ENCODE measurements around the gene CELF2. TPM values are rescaled to one million over a fixed set of nuclear protein-coding genes. Genes with fewer than 3 reads are reported as not detected.
"Not testable (repeated sequence)": the region's sequence is repeated elsewhere in the genome, so short reads cannot be mapped to it uniquely, and the experiment has no call there.

Gene CELF2
- total RNA-seq, 4 donors from 2014 or later, result 8.7 to 28.6 (median 22.9) TPM

GRCh38 chr10:11179516-11180105, 161.9 kb downstream of the CELF2 start:
- no peak for DNase-seq (ENCODE audit: low spot score in 2 of 2)
- TF ChIP-seq CTCF (IDR thresholded peaks at IDR 0.05) (no peak), EP300 (IDR thresholded peaks at IDR 0.05) (no peak), POLR2AphosphoS5 (IDR thresholded peaks at IDR 0.05) (no peak), POLR2A (IDR thresholded peaks at IDR 0.05) (no peak)
- H3K27me3 ChIP-seq, result no peaks in the 10 kb centered on the region
- peaks cover 3% of the 10 kb centered on the region for H3K36me3 ChIP-seq
- H3K27ac ChIP-seq, result no peak overlapping the region
- WGBS, result 81% methylated on average over 6 of the region's 6 CpGs
- no peak overlapping the region for H3K4me3 ChIP-seq
- H3K9me3 ChIP-seq, result no peaks in the 10 kb centered on the region
- peaks cover 19% of the 10 kb centered on the region for H3K4me1 ChIP-seq

GRCh38 chr10:11180228-11180627, 162.6 kb downstream of the CELF2 start:
- Histone ChIP-seq H3K36me3 (peaks cover 5% of the 10 kb centered on the region), H3K9me3 (peaks cover 2% of the 10 kb centered on the region), H3K4me3 (no peak overlapping the region), H3K4me1 (peaks cover 19% of the 10 kb centered on the region), H3K27ac (no peak overlapping the region), H3K27me3 (no peaks in the 10 kb centered on the region)
- no peak for TF ChIP-seq CTCF (IDR thresholded peaks at IDR 0.05)
- TF ChIP-seq POLR2A (IDR thresholded peaks at IDR 0.05), result no peak
- TF ChIP-seq EP300 (IDR thresholded peaks at IDR 0.05), result no peak
- no peak for TF ChIP-seq POLR2AphosphoS5 (IDR thresholded peaks at IDR 0.05)
- 92% methylated on average over 14 of the region's 14 CpGs for whole genome bisulfite sequencing
- DNase-seq (ENCODE audit: low spot score in 2 of 2), result no peak

DNA sequence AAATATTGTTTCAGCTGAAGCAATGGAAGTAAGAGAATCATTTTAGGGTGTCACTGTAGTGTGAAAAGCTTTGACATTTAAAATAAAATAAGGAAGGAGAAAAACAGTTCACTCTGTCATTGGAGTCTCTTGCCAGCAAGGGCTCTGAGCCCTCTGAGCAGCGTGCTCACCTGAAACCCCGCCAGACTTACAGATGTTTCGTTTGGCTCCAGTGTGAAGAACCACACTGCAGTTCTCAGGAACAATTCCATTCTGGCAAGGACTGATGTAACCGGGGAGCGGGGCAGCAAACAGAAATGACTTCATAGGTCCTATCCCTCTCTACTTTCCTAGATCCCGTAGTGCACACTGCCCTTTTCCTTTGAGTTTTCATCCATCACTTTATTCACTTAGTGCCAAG, 164.3 kb downstream of the CELF2 start:
- no peak for TF ChIP-seq EP300 (IDR thresholded peaks at IDR 0.05)
- no peak for TF ChIP-seq CTCF (IDR thresholded peaks at IDR 0.05)
- no peak for TF ChIP-seq POLR2A (IDR thresholded peaks at IDR 0.05)
- no peak for TF ChIP-seq POLR2AphosphoS5 (IDR thresholded peaks at IDR 0.05)
- 49% methylated on average over 6 of the region's 6 CpGs for WGBS
- H3K36me3 ChIP-seq, result peaks cover 10% of the 10 kb centered on the region
- H3K4me1 ChIP-seq, result peaks cover 14% of the 10 kb centered on the region
- no peak overlapping the region for H3K27ac ChIP-seq
- no peaks in the 10 kb centered on the region for H3K27me3 ChIP-seq
- no peak for DNase-seq (ENCODE audit: low spot score in 2 of 2)
- peaks cover 6% of the 10 kb centered on the region for H3K9me3 ChIP-seq
- no peak overlapping the region for H3K4me3 ChIP-seq

GRCh38 chr10:11183015-11183414, 165.3 kb downstream of the CELF2 start:
- Histone ChIP-seq H3K4me3 (no peak overlapping the region), H3K9me3 (peaks cover 6% of the 10 kb centered on the region), H3K36me3 (peaks cover 9% of the 10 kb centered on the region), H3K4me1 (peaks cover 11% of the 10 kb centered on the region), H3K27me3 (no peaks in the 10 kb centered on the region), H3K27ac (no peak overlapping the region)
- WGBS, result 75% methylated on average over 2 of the region's 2 CpGs
- no peak for TF ChIP-seq POLR2AphosphoS5 (IDR thresholded peaks at IDR 0.05)
- DNase-seq (ENCODE audit: low spot score in 2 of 2), result no peak

GRCh38 chr10:11184093-11184492, 166.4 kb downstream of the CELF2 start:
- H3K36me3 ChIP-seq, result peaks cover 7% of the 10 kb centered on the region
- H3K27ac ChIP-seq, result no peak overlapping the region
- H3K27me3 ChIP-seq, result no peaks in the 10 kb centered on the region
- H3K4me3 ChIP-seq, result no peak overlapping the region
- H3K4me1 ChIP-seq, result peaks cover 10% of the 10 kb centered on the region
- TF ChIP-seq POLR2A (IDR thresholded peaks at IDR 0.05) (no peak), POLR2AphosphoS5 (IDR thresholded peaks at IDR 0.05) (no peak), CTCF (IDR thresholded peaks at IDR 0.05) (no peak), EP300 (IDR thresholded peaks at IDR 0.05) (no peak)
- DNase-seq (ENCODE audit: low spot score in 2 of 2), result no peak
- 78% methylated on average over 3 of the region's 3 CpGs for WGBS
- peaks cover 6% of the 10 kb centered on the region for H3K9me3 ChIP-seq

DNA sequence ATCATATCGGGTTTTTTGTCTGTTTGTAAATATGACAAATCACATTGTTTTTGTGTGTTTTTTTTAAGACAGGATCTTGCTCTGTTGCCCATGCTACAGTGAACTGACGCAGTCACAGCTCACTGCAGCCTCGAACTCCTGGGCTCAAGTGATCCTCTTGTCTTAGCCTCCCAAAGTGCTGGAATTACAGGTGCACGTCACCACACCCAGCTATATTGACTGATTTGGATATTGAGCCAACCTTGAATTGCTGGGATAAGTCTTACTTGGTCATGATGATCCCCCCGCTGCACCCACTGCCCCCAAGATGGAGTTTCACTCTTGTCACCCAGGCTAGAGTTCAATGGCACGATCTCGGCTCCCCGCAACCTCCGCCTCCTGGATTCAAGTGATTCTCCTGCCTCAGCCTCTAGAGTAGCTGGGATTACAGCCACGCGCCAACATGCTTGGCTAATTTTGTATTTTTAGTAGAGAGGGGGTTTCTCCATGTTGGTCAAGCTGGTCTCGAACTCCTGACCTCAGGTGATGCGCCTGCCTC, 167.5 kb downstream of the CELF2 start:
- H3K4me3 ChIP-seq; H3K9me3 ChIP-seq; H3K27me3 ChIP-seq; DNase-seq (ENCODE audit: low spot score in 2 of 2); H3K36me3 ChIP-seq; H3K27ac ChIP-seq: not testable (repeated sequence)
- 98% methylated on average over 13 of the region's 13 CpGs for WGBS
- H3K4me1 ChIP-seq, result peaks cover 13% of the 10 kb centered on the region

Data from suprapubic skin (tissue), 4 donors.